GM21825 (cell line): ENCODE results near the gene PACC1.

Experiments used
- ATAC-seq: cut with Tn5 transposase; IDR thresholded peaks from one replicate; pipeline ENCODE4 v1.9.1; 2021; ENCODE audit warnings: mild to moderate bottlenecking, moderate library complexity; ENCODE audit not compliant: unreplicated experiment

PACC1 gene

GRCh38 chr1:212414328-212415106 lies at the start of gene PACC1:
Gene PACC1, minus strand, starts transcription at chr1:212414886. Its CDS starts 129 bp downstream, at chr1:212414757.
- ATAC-seq, result peak; percentile 96

DNA sequence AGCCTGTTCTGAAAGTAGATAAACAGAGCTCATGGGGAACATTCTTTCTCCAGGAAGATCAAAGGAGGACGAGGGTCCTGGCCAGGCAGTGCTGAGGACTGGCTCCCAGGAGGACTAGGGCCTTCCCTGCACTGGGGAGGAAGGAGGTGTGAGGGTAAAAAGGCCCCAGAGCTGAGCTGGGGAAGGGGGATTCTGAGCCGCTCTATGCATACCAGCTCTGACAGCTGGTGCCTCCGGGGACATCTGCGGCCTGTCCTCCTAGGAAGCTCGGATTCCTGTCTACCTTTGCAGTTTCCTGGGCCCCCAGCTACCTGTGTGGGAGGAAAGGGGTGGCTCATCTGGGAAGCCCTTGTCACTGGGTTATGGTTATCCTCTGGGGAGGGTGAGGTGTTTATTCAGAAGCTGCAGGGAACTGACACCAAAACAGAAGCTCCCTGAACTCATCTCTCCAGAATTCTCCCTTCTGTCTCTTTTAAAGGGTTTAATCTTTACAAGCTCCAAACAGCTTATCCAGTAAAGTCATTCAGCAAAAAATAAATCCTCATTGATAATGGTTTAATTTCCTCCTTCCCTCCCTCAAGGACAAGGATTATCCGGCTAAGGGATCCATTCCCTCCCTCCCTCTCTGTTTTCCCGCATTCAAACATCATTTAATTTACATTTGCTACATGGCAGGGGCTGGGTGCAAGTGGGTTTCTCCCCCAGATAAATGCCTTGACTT lies 49.0 kb upstream of the PACC1 start:
- no peak for ATAC-seq

- no peak for ATAC-seq
These were observed 47.4 kb upstream of the PACC1 start for GRCh38 chr1:212461916-212462660.

DNA sequence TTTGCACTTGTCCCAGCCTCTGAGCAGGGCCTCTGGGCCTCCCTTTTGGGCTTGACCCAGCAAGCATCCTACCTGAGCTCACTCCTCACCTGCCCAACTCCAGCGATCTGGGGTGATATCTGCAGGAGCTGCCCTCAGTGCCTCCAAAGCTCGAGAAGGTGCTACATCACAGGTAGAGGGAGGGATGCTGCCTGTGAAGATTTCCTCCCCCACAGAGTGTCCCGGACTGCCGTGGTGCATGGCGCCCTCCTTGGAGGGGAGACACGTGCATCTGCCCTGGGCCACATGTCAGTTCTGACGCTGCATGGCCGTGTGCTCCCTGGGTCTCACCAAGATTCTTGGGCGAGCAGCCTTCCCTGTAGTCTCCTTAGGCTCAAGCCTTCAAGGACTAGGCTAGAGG lies 45.7 kb upstream of the PACC1 start:
- no peak for ATAC-seq

DNA sequence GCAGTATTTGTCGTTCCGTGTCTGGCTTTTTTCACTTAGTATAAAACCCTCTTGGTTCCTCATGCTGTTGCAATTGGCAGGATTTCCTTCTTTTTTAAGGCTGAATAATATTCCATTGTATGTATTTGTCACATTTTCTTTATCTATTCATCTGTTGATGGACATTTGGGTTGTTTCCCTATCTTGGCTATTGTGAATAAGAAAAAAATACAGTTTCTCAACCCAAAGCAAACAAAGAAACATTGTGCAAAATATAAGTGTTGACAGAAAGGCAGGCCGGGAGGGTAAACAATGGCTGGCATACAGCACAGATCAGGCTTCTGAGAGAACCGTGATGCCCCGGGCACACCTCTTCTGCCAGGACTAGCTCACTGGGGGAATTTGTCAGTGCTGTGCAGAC lies 45.0 kb upstream of the PACC1 start:
- no peak for ATAC-seq

DNA sequence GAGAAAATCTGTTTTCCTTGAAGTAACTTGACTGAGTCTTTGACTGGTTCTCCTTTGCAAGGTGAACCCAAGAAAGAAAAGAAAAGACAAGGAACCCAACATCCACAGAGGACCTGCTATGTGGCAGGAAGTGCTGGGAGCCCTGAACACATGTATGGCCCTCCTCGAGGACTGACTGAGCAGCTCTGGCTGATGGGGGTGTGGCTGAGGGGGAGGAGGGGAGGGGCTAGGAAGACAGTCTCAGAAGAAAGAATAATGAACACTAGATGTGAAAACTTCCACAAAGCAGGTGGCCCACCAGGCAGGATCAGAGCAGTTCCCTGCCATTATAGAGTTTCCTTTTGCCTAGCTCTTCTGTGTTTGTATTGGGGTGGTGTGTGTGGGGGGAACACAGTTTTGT lies 44.1 kb upstream of the PACC1 start:
- no peak for ATAC-seq

- no peak for ATAC-seq
These were observed 43.2 kb upstream of the PACC1 start for GRCh38 chr1:212457740-212458338.

GRCh38 chr1:212455803-212456528 lies 41.3 kb upstream of the PACC1 start:
- no peak for ATAC-seq

- ATAC-seq, result no peak
These were observed 40.7 kb upstream of the PACC1 start for GRCh38 chr1:212455401-212455800.

DNA sequence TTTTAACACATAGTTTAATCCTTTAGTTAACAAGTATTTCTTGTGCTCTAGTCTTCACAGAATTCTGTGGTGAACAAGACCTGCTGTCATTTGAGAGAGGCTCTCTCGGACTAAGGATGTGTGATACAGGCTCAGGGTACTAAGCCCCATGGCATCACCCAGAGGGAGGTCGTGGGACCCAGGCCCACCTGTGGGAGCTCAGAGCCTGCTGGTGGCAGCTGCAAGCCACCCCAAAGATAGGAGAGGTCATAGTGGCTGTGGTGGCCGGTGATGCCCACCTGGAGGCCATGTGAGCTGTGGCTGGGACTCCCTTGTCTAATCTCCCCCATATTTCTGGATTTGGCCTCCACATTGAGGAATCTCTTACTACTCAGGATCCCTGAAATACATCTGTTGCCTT lies 40.1 kb upstream of the PACC1 start:
- no peak for ATAC-seq

DNA sequence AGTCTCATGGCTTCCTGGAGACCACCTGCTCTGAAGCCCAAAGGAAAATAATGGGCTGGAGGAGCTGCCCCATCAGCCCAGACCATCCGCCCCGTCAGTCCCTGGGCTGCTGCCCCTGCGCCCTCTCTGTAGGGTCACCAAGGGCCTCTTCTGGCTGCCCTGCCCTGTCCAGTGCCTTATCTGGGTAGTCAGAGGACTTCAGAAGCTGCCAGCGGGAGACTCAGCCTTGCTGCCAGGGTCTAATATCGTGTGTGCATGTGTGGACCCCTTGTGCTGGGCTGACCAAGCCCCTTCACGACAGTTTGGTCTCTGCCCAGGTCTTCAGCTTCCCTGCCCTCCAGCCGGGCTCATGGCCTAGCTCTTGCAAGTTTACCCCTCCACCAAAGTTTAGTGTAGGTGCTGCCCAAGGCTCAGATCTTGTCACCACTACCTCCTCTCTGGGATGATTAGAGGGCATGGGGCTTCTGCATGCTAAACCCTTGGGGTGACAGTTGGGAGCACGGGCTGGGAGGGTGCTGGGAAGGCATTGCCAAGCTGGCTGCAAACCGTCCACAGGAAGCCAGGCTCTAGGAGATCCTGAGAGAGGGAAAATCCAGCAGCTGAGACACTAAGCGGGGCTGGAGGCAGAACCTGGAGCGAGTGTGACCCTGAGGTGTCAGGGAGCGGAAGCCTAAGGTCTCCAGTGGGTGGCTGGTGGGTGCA lies 38.6 kb upstream of the PACC1 start:
- no peak for ATAC-seq

DNA sequence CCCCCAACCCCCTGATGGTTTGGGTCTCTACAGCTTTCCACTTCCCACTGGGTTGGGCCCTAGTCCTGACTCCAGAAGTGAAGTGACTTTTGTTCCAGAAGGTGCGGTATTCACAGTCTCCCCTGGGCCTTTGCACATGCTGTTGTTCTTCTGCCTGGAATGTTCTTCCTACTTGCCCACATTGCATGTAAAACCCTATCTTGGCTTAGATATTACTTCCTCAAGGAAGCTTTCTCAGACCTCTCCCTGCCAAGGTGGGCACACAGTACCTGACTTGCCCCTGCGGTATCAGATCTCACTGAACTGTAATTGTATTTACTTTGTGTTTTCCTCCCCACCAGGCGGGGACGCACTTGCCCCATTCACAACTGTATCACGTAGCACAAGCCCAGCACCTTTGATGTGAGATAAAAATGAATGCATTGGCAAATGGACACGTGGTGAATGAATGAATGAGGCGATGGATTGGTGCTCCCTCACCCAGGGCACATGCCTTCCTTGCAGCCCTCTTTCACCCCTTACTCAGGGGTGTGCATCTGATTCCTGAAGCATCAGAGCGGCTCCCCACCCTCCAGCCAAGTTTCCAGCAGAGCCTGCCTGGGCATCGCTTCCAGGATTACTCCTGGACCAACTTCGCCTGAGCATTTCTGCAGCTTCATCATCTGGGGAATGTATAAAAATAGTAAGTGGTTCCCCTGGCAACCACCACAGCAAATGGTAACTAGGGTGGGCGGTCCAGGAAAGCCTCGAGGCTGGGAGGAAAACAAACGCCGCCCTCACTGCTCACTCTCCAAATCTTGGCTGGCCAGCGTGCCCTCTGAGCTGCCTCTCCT lies 37.9 kb upstream of the PACC1 start:
- no peak for ATAC-seq

- no peak for ATAC-seq
These were observed 37.0 kb upstream of the PACC1 start for GRCh38 chr1:212451416-212452322.

DNA sequence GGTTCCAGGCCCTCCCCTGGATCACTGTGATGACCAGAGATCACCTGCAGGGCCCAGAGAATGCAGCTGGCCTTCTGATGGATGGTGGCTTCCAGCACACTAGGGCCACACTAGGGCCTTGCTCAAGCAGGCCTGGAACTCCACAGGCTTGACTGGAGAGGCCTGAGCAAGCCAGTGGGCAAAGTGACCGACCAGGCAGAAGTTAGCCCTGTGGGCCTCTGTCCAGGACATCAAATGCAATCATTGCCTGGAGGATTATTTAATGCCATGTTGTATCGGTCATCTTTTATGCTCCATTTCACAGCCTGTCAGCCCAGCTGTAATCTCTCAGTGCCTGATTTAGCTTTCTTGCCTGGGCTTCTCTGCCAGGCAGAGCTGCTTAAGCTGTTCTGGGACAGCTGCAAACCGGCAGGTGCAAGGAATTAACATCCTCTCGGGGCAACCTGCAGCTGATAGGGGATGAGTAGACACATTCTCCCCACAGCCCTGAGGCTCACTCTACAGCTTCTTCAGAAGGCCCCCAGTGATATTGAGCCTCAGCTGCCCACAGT lies 35.7 kb upstream of the PACC1 start:
- ATAC-seq, result no peak

- ATAC-seq, result no peak
These were observed 32.8 kb upstream of the PACC1 start for GRCh38 chr1:212447478-212447877.

DNA sequence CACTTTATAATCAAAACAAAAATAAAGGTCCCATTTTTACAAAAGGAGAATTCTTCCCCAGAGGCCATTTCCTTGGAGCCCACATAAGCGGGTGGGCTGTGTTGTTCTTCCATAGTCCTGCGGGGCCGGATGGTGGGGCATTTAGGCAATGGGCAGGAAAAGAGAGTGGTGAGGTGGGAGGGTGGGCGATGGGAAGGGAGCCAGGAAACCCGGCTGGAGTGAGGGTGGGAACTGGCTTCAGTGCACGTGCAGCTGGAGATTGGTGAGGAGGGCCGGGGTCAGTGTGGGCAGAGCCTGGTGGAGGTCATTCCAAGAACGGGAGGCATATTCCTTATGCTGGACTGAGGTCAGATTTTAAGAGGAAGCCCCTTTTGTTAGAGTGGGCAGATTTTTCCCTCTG lies 31.6 kb upstream of the PACC1 start:
- no peak for ATAC-seq

GRCh38 chr1:212442408-212442807 lies 27.7 kb upstream of the PACC1 start:
- ATAC-seq, result no peak

DNA sequence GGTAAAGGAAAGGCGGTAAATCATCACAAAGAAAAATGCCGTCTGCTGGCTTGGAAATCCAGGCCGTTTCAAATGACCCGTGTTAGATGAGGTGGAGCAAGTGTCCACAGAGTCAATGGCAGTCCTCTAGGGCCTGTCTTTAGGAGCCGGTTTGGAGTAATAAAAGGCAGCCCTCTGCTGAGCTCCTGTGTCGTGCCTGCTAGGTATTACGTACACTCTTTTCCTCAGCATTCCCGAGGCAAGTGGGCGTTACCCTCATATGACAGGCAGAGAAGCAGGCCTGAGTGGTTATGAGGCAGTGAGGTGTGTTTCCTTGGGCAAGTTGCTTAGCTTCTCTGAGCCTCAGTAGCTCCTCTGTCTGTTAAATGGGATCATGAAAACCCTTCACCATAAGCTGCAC lies 25.7 kb upstream of the PACC1 start:
- ATAC-seq, result no peak
